Vagina (tissue), 2 donors: ENCODE results near the gene MAP3K9. TPM values are rescaled to one million over a fixed set of nuclear protein-coding genes. Genes with fewer than 3 reads are reported as not detected.

ENCODE experiments used
- DNase-seq, 2 donors: peaks; one replicate each; pipeline ENCODE4 v3.0.0-alpha.2; 2017; ENCODE audit errors: extremely low spot score in 2 of 2
- H3K27ac ChIP-seq: fragments of 200-600 bp; sonication (generic); one replicate; pipeline ENCODE4 v1.5.1; 2019
- H3K27me3 ChIP-seq: fragments of 200-600 bp; sonication (generic); one replicate; pipeline ENCODE4 v1.5.1; 2019
- H3K36me3 ChIP-seq, 2 donors: fragments of 200-600 bp; sonication (generic); one replicate each; pipeline ENCODE4 v1.5.1; 2017 to 2019
- H3K4me1 ChIP-seq: fragments of 200-600 bp; sonication (generic); one replicate; pipeline ENCODE4 v1.5.1; 2019
- H3K4me3 ChIP-seq, 2 donors: fragments of 200-600 bp; sonication (generic); 1 replicate in 1 of 2; 2 replicates in 1 of 2; pipeline ENCODE4 v1.5.1; 2016 to 2019
- H3K9me3 ChIP-seq: fragments of 200-600 bp; sonication (generic); one replicate; pipeline ENCODE4 v1.5.1; 2019
- CTCF ChIP-seq, 3 experiments: fragments of 450-650 bp in 2 of 3; fragments of 200-600 bp in 1 of 3; sonication (generic) in 1 of 3; IDR thresholded peaks; one replicate each; pipeline ENCODE4 v1.5.1; 2017 to 2019; ENCODE audit warnings: antibody characterized with exemption in 3 of 3, mild to moderate bottlenecking in 2 of 3, moderate library complexity in 2 of 3
- POLR2A ChIP-seq, 2 donors: fragments of 450-650 bp; IDR thresholded peaks; one replicate each; pipeline ENCODE4 v1.6.1; 2017; ENCODE audit warnings: antibody characterized with exemption in 2 of 2, mild to moderate bottlenecking in 2 of 2, moderate library complexity in 2 of 2
- POLR2AphosphoS5 ChIP-seq, 2 donors: sonication (generic); formaldehyde crosslinking; IDR thresholded peaks; one replicate each; pipeline ENCODE4 v1.9.0; 2017; ENCODE audit warnings: antibody characterized with exemption in 2 of 2, mild to moderate bottlenecking in 2 of 2, low read depth in 1 of 2; ENCODE audit not compliant: insufficient read depth in 1 of 2
- intact Hi-C: fragments of 100-400 bp; cut with DNase I; formaldehyde crosslinking; loops from one replicate; pipeline ENCODE4 v1.15.1; 2023
- total RNA-seq: library from RNA; depleted of rRNA; stranded (reverse); fragments of >200 nt; gene quantifications from one replicate; pipeline ENCODE4 v1.2.3, GENCODE V29; 2016

Gene MAP3K9
- total RNA-seq, 1 donor from 2014 or later = 11.5 TPM

DNA sequence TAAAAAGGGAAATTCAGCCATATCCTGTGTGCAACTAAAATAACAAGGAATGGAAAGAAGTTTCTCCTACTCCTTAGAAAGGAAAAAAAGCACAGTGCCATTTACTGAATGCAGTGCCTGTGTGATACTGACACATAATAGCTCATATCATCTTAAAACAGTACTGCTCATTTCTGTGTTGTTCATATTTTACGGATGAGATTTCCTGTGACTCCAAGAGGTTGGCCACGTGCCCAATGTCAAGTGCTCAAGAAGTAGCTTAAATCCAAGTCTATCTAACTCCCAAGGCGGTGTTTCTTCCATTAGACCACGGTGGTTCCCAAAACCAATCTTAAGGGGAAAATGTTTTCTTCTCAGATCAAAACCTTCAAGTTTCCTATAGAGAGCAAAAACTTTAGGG, 20.0 kb downstream of the MAP3K9 start:
- no peaks in the 10 kb centered on the region for H3K36me3 ChIP-seq

GRCh38 chr14:70788898-70789297, 20.4 kb downstream of the MAP3K9 start:
- no peaks in the 10 kb centered on the region for H3K9me3 ChIP-seq
- intact Hi-C loops = no loop called here
- TF ChIP-seq POLR2A (IDR thresholded peaks at IDR 0.05) (no peak), POLR2AphosphoS5 (IDR thresholded peaks at IDR 0.05; ENCODE audit: insufficient read depth in 1 of 2, low read depth in 1 of 2) (no peak), CTCF (IDR thresholded peaks at IDR 0.05) (no peak)

More for the DNA sequence above, 20.0 kb downstream of the MAP3K9 start:
- intact Hi-C loops = no loop called here
- Histone ChIP-seq H3K4me1 (no peaks in the 10 kb centered on the region), H3K4me3 (no peak overlapping the region), H3K27ac (no peak overlapping the region), H3K27me3 (no peaks in the 10 kb centered on the region), H3K9me3 (no peaks in the 10 kb centered on the region)
- no peak for TF ChIP-seq POLR2AphosphoS5 (IDR thresholded peaks at IDR 0.05; ENCODE audit: insufficient read depth in 1 of 2, low read depth in 1 of 2)
- TF ChIP-seq CTCF (IDR thresholded peaks at IDR 0.05) = no peak
- TF ChIP-seq POLR2A (IDR thresholded peaks at IDR 0.05) = no peak
- DNase-seq = no peak

GRCh38 chr14:70785556-70785955, 23.8 kb downstream of the MAP3K9 start:
- Histone ChIP-seq H3K4me1 (no peaks in the 10 kb centered on the region), H3K36me3 (no peaks in the 10 kb centered on the region)

More at GRCh38 chr14:70788898-70789297, 20.4 kb downstream of the MAP3K9 start:
- no peaks in the 10 kb centered on the region for H3K4me1 ChIP-seq
- no peak overlapping the region for H3K27ac ChIP-seq
- H3K27me3 ChIP-seq = no peaks in the 10 kb centered on the region
- DNase-seq = no peak
- no peak overlapping the region for H3K4me3 ChIP-seq
- no peaks in the 10 kb centered on the region for H3K36me3 ChIP-seq

GRCh38 chr14:70784886-70785285, 24.4 kb downstream of the MAP3K9 start:
- Histone ChIP-seq H3K36me3 (no peaks in the 10 kb centered on the region), H3K27me3 (no peaks in the 10 kb centered on the region), H3K9me3 (no peaks in the 10 kb centered on the region), H3K4me3 (no peak overlapping the region), H3K27ac (no peak overlapping the region), H3K4me1 (no peaks in the 10 kb centered on the region)
- intact Hi-C loops = no loop called here
- no peak for DNase-seq
- TF ChIP-seq CTCF (IDR thresholded peaks at IDR 0.05) = no peak
- TF ChIP-seq POLR2AphosphoS5 (IDR thresholded peaks at IDR 0.05; ENCODE audit: insufficient read depth in 1 of 2, low read depth in 1 of 2) = no peak
- TF ChIP-seq POLR2A (IDR thresholded peaks at IDR 0.05) = no peak

More at GRCh38 chr14:70785556-70785955, 23.8 kb downstream of the MAP3K9 start:
- Histone ChIP-seq H3K4me3 (no peak overlapping the region), H3K27me3 (no peaks in the 10 kb centered on the region), H3K9me3 (no peaks in the 10 kb centered on the region), H3K27ac (no peak overlapping the region)
- intact Hi-C loops = no loop called here
- TF ChIP-seq POLR2AphosphoS5 (IDR thresholded peaks at IDR 0.05; ENCODE audit: insufficient read depth in 1 of 2, low read depth in 1 of 2) (no peak), CTCF (IDR thresholded peaks at IDR 0.05) (no peak), POLR2A (IDR thresholded peaks at IDR 0.05) (no peak)
- DNase-seq = no peak

GRCh38 chr14:70782361-70782760, 27.0 kb downstream of the MAP3K9 start:
- TF ChIP-seq CTCF (IDR thresholded peaks at IDR 0.05) (no peak), POLR2AphosphoS5 (IDR thresholded peaks at IDR 0.05; ENCODE audit: insufficient read depth in 1 of 2, low read depth in 1 of 2) (peak in 1 of 2 donors; percentile 51)
- Histone ChIP-seq H3K4me3 (no peak overlapping the region), H3K27me3 (no peaks in the 10 kb centered on the region), H3K4me1 (no peaks in the 10 kb centered on the region), H3K27ac (no peak overlapping the region), H3K36me3 (no peaks in the 10 kb centered on the region), H3K9me3 (no peaks in the 10 kb centered on the region)
- intact Hi-C loops = no loop called here
- DNase-seq = no peak
